Gastroesophageal sphincter (tissue), 4 donors: ENCODE results near the gene WBP2. TPM values are rescaled to one million over a fixed set of nuclear protein-coding genes. Genes with fewer than 3 reads are reported as not detected.

ENCODE experiments used
- ATAC-seq: fragments of 150-250 bp; one replicate; pipeline ENCODE4 v1.9.1; 2016; ENCODE audit warnings: mild to moderate bottlenecking, moderate library complexity
- H3K27ac ChIP-seq, 4 donors: fragments of 200-600 bp; sonication (generic) in 3 of 4; 1 replicate in 3 of 4; 2 replicates in 1 of 4; pipeline ENCODE4 v1.5.1; 2016 to 2019
- H3K27me3 ChIP-seq: fragments of 200-600 bp; sonication (generic); one replicate; pipeline ENCODE4 v1.5.1; 2019
- H3K36me3 ChIP-seq, 2 donors: fragments of 200-600 bp; sonication (generic); one replicate each; pipeline ENCODE4 v1.5.1; 2019; ENCODE audit warnings: control low read depth in 1 of 2
- H3K4me1 ChIP-seq, 3 donors: fragments of 200-600 bp; sonication (generic); 1 replicate in 2 of 3; 2 replicates in 1 of 3; pipeline ENCODE4 v1.5.1; 2016 to 2019; ENCODE audit warnings: control low read depth in 2 of 3
- H3K4me3 ChIP-seq, 2 donors: fragments of 200-600 bp; sonication (generic); one replicate each; pipeline ENCODE4 v1.5.1; 2019; ENCODE audit warnings: mild to moderate bottlenecking in 1 of 2, moderate library complexity in 1 of 2
- H3K9me3 ChIP-seq, 3 donors: fragments of 200-600 bp; sonication (generic); one replicate each; pipeline ENCODE4 v1.5.1; 2017 to 2019; ENCODE audit warnings: control low read depth in 2 of 3
- EP300 ChIP-seq: sonication (generic); formaldehyde crosslinking; IDR thresholded peaks from one replicate; pipeline ENCODE4 v1.6.1; 2017; ENCODE audit warnings: antibody characterized with exemption, mild to moderate bottlenecking
- POLR2A ChIP-seq, 2 donors: fragments of 450-650 bp; IDR thresholded peaks; one replicate each; pipeline ENCODE4 v1.6.1; 2017; ENCODE audit warnings: antibody characterized with exemption in 2 of 2, mild to moderate bottlenecking in 2 of 2, moderate library complexity in 1 of 2
- POLR2AphosphoS5 ChIP-seq: sonication (generic); formaldehyde crosslinking; IDR thresholded peaks from one replicate; pipeline ENCODE4 v1.6.1; 2017; ENCODE audit warnings: antibody characterized with exemption
- WGBS, 2 donors: methylation state at CpG; one replicate each; pipeline ENCODE4 v1.1.5; 2018; ENCODE audit warnings: low coverage in 1 of 2; 5-methylcytosine and 5-hydroxymethylcytosine counted together
- total RNA-seq, 4 donors: library from RNA; depleted of rRNA; stranded (reverse); fragments of >200 nt; gene quantifications; one replicate each; pipeline ENCODE4 v1.1.0, GENCODE V29; 2016
- TF ChIP-seq, protein P1 (sequence below), 4 experiments: fragments of 200-600 bp in 2 of 4; fragments of 450-650 bp in 2 of 4; sonication (generic) in 1 of 4; IDR thresholded peaks; one replicate each; pipeline ENCODE4 v1.5.1; 2017 to 2019; ENCODE audit warnings: antibody characterized with exemption in 4 of 4, mild to moderate bottlenecking in 2 of 4, moderate library complexity in 2 of 4

The WBP2 gene
- total RNA-seq, 4 donors from 2014 or later, result 50.0 to 83.9 (median 57.6) TPM

DNA sequence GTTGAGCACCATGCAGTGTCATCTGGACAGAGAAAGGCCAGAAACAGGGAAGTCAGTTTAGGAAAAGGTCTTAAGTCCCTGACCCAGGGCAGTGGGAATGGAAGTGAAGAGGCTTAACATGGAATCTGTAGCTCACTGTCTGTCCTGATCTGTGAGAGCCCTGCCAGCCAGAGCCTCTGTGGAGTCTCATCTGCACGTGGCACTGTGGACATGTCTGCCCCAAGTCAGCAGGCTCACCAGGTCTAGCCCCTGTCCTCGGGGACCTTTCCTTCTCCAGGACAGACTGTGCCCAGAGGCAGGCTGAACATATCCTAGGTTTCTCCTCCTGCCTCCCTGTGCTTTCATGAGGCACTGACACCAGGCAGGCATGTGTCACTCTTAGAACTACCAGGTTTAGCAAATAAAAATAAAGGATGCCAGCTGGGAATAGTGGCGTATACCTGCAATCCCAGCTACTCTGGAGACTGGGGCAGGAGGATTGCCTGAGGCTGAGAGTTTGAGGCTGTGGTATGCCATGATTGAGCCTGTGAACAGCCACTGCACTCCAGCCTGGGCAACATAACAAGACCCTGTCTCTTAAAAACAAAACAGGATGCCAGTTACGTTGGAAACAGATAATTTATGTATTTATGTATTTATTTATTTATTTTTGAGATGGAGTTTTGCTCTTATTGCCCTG lies 48.2 kb downstream of the WBP2 start:
- TF ChIP-seq, protein P1, sequence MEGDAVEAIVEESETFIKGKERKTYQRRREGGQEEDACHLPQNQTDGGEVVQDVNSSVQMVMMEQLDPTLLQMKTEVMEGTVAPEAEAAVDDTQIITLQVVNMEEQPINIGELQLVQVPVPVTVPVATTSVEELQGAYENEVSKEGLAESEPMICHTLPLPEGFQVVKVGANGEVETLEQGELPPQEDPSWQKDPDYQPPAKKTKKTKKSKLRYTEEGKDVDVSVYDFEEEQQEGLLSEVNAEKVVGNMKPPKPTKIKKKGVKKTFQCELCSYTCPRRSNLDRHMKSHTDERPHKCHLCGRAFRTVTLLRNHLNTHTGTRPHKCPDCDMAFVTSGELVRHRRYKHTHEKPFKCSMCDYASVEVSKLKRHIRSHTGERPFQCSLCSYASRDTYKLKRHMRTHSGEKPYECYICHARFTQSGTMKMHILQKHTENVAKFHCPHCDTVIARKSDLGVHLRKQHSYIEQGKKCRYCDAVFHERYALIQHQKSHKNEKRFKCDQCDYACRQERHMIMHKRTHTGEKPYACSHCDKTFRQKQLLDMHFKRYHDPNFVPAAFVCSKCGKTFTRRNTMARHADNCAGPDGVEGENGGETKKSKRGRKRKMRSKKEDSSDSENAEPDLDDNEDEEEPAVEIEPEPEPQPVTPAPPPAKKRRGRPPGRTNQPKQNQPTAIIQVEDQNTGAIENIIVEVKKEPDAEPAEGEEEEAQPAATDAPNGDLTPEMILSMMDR (IDR thresholded peaks at IDR 0.05), result no peak
- TF ChIP-seq EP300 (no peak), POLR2AphosphoS5 (no peak), POLR2A (IDR thresholded peaks at IDR 0.05) (no peak)
- Histone ChIP-seq H3K4me1 (peaks cover 0 to 23% (median 18%) of the 10 kb centered on the region in 3 donors), H3K27me3 (no peaks in the 10 kb centered on the region), H3K4me3 (no peak overlapping the region), H3K27ac (no peak overlapping the region), H3K9me3 (no peaks in the 10 kb centered on the region), H3K36me3 (peaks cover 0 to 32% of the 10 kb centered on the region in 2 donors)
- WGBS, 2 donors, result 83 to 88% methylated on average over 2 of the region's 4 CpGs
- no peak for ATAC-seq

DNA sequence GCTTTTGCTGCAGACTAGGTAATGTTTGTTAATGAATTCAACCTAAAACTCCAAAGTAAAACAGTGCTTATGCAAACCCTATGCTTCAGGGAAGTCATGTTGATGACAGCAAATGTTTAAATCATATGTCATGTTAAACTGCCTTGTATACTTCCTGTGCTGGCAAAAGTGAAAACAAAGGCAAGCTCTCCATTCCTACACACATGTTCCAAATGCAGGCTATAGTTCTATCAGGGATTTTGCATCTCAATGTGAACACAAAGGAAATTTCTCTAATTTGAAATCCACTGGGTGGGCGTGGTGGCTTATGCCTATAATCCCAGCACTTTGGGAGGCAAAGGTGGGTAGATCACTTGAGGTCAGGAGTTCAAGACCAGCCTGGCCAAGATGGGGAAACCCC lies 51.3 kb downstream of the WBP2 start:
- ATAC-seq, result no peak
- Histone ChIP-seq H3K27me3 (no peaks in the 10 kb centered on the region), H3K36me3 (peaks cover 0 to 32% of the 10 kb centered on the region in 2 donors), H3K9me3 (no peaks in the 10 kb centered on the region), H3K27ac (no peak overlapping the region), H3K4me1 (peaks cover 0 to 12% (median 9%) of the 10 kb centered on the region in 3 donors), H3K4me3 (no peak overlapping the region)
- TF ChIP-seq, protein P1 (IDR thresholded peaks at IDR 0.05), result no peak
- TF ChIP-seq POLR2AphosphoS5 (no peak), EP300 (no peak), POLR2A (IDR thresholded peaks at IDR 0.05) (no peak)
- 80 to 83% methylated on average over 1 of the region's 1 CpG for WGBS, 2 donors

DNA sequence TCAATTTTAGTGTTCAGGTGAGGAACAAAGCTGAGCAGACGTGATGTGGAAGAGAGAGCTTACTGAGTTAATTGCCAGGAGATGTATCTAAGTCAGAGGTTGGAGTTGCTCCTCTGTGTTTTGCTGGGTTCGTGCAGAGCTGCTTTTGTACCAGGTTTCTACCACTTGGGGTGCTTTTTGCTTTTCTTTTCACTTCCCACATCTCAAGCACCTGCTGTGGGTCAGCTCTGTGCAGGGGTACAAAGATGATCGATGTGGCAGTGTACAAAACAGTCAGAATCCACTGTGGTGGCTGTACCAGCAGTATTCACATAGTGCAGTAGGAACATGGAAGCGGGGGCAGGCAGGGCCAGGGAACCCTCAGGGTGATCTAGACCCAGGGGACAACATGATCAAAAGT lies 55.7 kb downstream of the WBP2 start:
- Histone ChIP-seq H3K27ac (no peak overlapping the region), H3K9me3 (no peaks in the 10 kb centered on the region), H3K4me3 (no peak overlapping the region), H3K27me3 (no peaks in the 10 kb centered on the region), H3K36me3 (peaks cover 0 to 69% of the 10 kb centered on the region in 2 donors), H3K4me1 (no peaks in the 10 kb centered on the region)
- no peak for TF ChIP-seq POLR2A (IDR thresholded peaks at IDR 0.05)
- TF ChIP-seq, protein P1 (IDR thresholded peaks at IDR 0.05), result no peak
- TF ChIP-seq EP300, result no peak
- no peak for TF ChIP-seq POLR2AphosphoS5
- ATAC-seq, result no peak
- 46 to 78% methylated on average over 2 to 3 of the region's 4 CpGs for WGBS, 2 donors

DNA sequence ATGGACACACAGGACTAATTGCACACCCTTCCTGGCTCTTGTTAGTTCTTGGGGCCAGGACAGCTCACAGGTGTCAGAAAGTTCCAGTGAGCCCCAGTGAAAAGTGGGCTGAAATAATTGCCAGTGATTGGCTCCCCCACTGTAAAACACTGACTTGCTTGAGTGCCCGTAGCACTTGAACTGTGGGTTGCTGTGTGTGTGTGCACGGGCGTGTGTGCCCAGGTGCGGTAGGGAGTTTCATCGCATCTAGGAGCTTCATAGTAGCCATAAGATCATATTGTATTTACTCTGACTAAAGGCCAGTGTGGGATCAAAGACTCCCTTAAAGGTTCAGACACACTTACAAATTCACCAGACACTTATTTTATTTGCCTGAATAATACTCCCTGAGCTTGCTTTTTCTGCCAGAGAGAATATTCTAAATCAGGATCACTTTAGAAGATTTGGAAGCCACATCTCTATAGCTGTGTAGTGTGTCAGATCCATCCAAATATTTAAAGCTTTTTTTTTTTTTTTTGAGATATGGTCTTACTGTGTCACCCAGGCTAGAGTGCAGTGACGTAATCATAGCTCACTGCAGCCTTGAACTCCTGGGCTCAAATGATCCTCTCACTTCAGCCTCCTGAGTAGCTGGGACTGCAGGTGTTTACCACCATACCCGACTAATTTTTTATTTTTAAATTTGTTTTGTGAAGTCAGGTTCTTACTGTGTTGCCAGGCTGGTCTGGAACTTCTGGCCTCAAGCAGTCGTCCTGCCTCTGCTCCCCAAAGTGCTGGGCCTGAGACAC lies 59.1 kb downstream of the WBP2 start:
- no peaks in the 10 kb centered on the region for H3K4me1 ChIP-seq
- H3K27ac ChIP-seq, result no peak overlapping the region
- WGBS, 2 donors, result 81% methylated on average over 5 to 8 of the region's 8 CpGs
- TF ChIP-seq, protein P1 (IDR thresholded peaks at IDR 0.05), result no peak
- no peak for TF ChIP-seq POLR2A (IDR thresholded peaks at IDR 0.05)
- TF ChIP-seq EP300, result no peak
- no peak for TF ChIP-seq POLR2AphosphoS5
- no peak for ATAC-seq
- no peak overlapping the region for H3K4me3 ChIP-seq
- H3K36me3 ChIP-seq, result peaks cover 0 to 76% of the 10 kb centered on the region in 2 donors
- no peaks in the 10 kb centered on the region for H3K27me3 ChIP-seq
- no peaks in the 10 kb centered on the region for H3K9me3 ChIP-seq

Other genes starting within 250 kb of the WBP2 start
- 1 to 10 TPM; 3.8 to 6.8 (median 5.0) TPM for gene SMIM5, start 221.9 kb downstream of the WBP2 start, total RNA-seq
- gene RECQL5, start 188.2 kb downstream of the WBP2 start, total RNA-seq, result 10 to 100 TPM in 3 of 4 donors, 1 to 10 TPM in 1; 6.4 to 15.1 (median 13.6) TPM
- 10 to 100 TPM; 68.2 to 87.2 (median 77.2) TPM for gene SAP30BP, start 188.0 kb downstream of the WBP2 start, total RNA-seq
- 10 to 100 TPM; 31.1 to 66.3 (median 41.8) TPM for gene ITGB4, start 133.9 kb downstream of the WBP2 start, total RNA-seq
- gene GALK1, start 90.1 kb downstream of the WBP2 start, total RNA-seq, result 10 to 100 TPM; 13.7 to 23.2 (median 20.4) TPM
- gene UNK, start 70.5 kb downstream of the WBP2 start, total RNA-seq, result 10 to 100 TPM in 3 of 4 donors, 1 to 10 TPM in 1; 9.8 to 41.6 (median 21.0) TPM
- 10 to 100 TPM in 1 of 4 donors, 1 to 10 TPM in 3; 2.6 to 10.8 (median 5.6) TPM for gene UNC13D, start 10.9 kb downstream of the WBP2 start, total RNA-seq
- gene TRIM47, start 23.2 kb upstream of the WBP2 start, total RNA-seq, result 100 to 1,000 TPM in 1 of 4 donors, 10 to 100 TPM in 3; 21.0 to 146 (median 40.8) TPM
- gene TRIM65, start 41.6 kb upstream of the WBP2 start, total RNA-seq, result 10 to 100 TPM; 18.7 to 34.4 (median 31.2) TPM
- 10 to 100 TPM; 18.4 to 69.6 (median 44.3) TPM for gene MRPL38, start 49.5 kb upstream of the WBP2 start, total RNA-seq
- gene FBF1, start 85.7 kb upstream of the WBP2 start, total RNA-seq, result 10 to 100 TPM in 1 of 4 donors, 1 to 10 TPM in 3; 4.6 to 20.2 (median 7.7) TPM
- 10 to 100 TPM; 45.9 to 63.4 (median 54.2) TPM for gene ACOX1, start 123.8 kb upstream of the WBP2 start, total RNA-seq
- 10 to 100 TPM in 1 of 4 donors, 1 to 10 TPM in 3; 6.7 to 12.8 (median 7.9) TPM for gene TEN1, start 123.9 kb upstream of the WBP2 start, total RNA-seq
- gene CDK3, start 145.5 kb upstream of the WBP2 start, total RNA-seq, result 1 to 10 TPM in 3 of 4 donors, not detected in 1; 1.2 to 5.6 (median 2.3) TPM
- 1 to 10 TPM; 1.3 to 6.1 (median 3.1) TPM for gene EVPL, start 172.0 kb upstream of the WBP2 start, total RNA-seq
- gene SRP68, start 217.2 kb upstream of the WBP2 start, total RNA-seq, result 10 to 100 TPM; 43.0 to 63.8 (median 48.7) TPM
- gene GALR2, start 219.4 kb upstream of the WBP2 start, total RNA-seq, result not detected
- not detected for gene ZACN, start 223.8 kb upstream of the WBP2 start, total RNA-seq
- gene EXOC7, start 248.5 kb upstream of the WBP2 start, total RNA-seq, result 100 to 1,000 TPM in 1 of 4 donors, 10 to 100 TPM in 3; 69.3 to 107 (median 83.9) TPM